HG02938 (cell line): Measurements from ENCODE around the gene GRAMD4.

Experiments used
- ATAC-seq: cut with Tn5 transposase; IDR thresholded peaks from one replicate; pipeline ENCODE4 v1.9.1; 2021; ENCODE audit warnings: mild to moderate bottlenecking, moderate library complexity; ENCODE audit not compliant: unreplicated experiment

The GRAMD4 gene

GRCh38 chr22:46596032-46596441 is 24.1 kb upstream of the GRAMD4 start:
- ATAC-seq: no peak

GRCh38 chr22:46596819-46597218 is 23.4 kb upstream of the GRAMD4 start:
- ATAC-seq: no peak

GRCh38 chr22:46598224-46598623 is 22.0 kb upstream of the GRAMD4 start:
- ATAC-seq: no peak

GRCh38 chr22:46598737-46599424 is 21.3 kb upstream of the GRAMD4 start:
- no peak for ATAC-seq

- ATAC-seq: no peak
These were observed 19.9 kb upstream of the GRAMD4 start for GRCh38 chr22:46600273-46600796.

GRCh38 chr22:46602025-46602424 is 18.2 kb upstream of the GRAMD4 start:
- no peak for ATAC-seq

- ATAC-seq: no peak
These were observed 15.9 kb upstream of the GRAMD4 start for GRCh38 chr22:46604306-46604690.

GRCh38 chr22:46605117-46605516 is 15.1 kb upstream of the GRAMD4 start:
- no peak for ATAC-seq

- ATAC-seq: no peak
These were observed 13.3 kb upstream of the GRAMD4 start for GRCh38 chr22:46606886-46607285.

GRCh38 chr22:46607483-46608114 is 12.6 kb upstream of the GRAMD4 start:
- ATAC-seq: no peak

GRCh38 chr22:46609175-46609690 is 11.0 kb upstream of the GRAMD4 start:
- no peak for ATAC-seq

- no peak for ATAC-seq
These were observed 10.4 kb upstream of the GRAMD4 start for GRCh38 chr22:46609724-46610201.

- no peak for ATAC-seq
These were observed 9.8 kb upstream of the GRAMD4 start for GRCh38 chr22:46610356-46610755.

- ATAC-seq: no peak
These were observed 9.0 kb upstream of the GRAMD4 start for GRCh38 chr22:46611189-46611588.

GRCh38 chr22:46612341-46612903 is 7.8 kb upstream of the GRAMD4 start:
- ATAC-seq: no peak

- ATAC-seq: no peak
These were observed 7.1 kb upstream of the GRAMD4 start for GRCh38 chr22:46612904-46613605.

- no peak for ATAC-seq
These were observed 6.6 kb upstream of the GRAMD4 start for GRCh38 chr22:46613606-46614021.

GRCh38 chr22:46614025-46614931 is 5.9 kb upstream of the GRAMD4 start:
- ATAC-seq: no peak

GRCh38 chr22:46617207-46617985 is 2.8 kb upstream of the GRAMD4 start:
- ATAC-seq: no peak
